NOMO-1 treated with dmso at 0.1 percent for 144 hours (cell line): Measurements from ENCODE around the gene SPART.
A peak's percentile ranks its signal among the peaks of the same experiment; 100 is the strongest.
"Not testable (repeated sequence)": the region's sequence is repeated elsewhere in the genome, so short reads cannot be mapped to it uniquely, and the experiment has no call there.

Experiments used
- DNase-seq: peaks from one replicate; lab custom pipeline; 2025; ENCODE audit not compliant: unreplicated experiment; lab: John Stamatoyannopoulos, UW

Gene SPART

GRCh38 chr13:36355632-36356031, 9.4 kb upstream of the SPART start:
- DNase-seq: no peak

GRCh38 chr13:36354842-36355623, 8.8 kb upstream of the SPART start:
- no peak for DNase-seq

GRCh38 chr13:36353001-36353400, 6.8 kb upstream of the SPART start:
- DNase-seq: no peak

GRCh38 chr13:36352350-36352749, 6.2 kb upstream of the SPART start:
- no peak for DNase-seq

- DNase-seq: no peak
Measured at GRCh38 chr13:36347531-36348210, 1.5 kb upstream of the SPART start.

GRCh38 chr13:36345438-36346221, 564 bp downstream of the SPART start:
- DNase-seq: peak; percentile 67

GRCh38 chr13:36344886-36345437, 1.2 kb downstream of the SPART start:
- no peak for DNase-seq

GRCh38 chr13:36344173-36344572, 2.0 kb downstream of the SPART start:
- peak; percentile 28 for DNase-seq

- no peak for DNase-seq
Measured at GRCh38 chr13:36343766-36344165, 2.4 kb downstream of the SPART start.

- DNase-seq: no peak
Measured at GRCh38 chr13:36342715-36343114, 3.5 kb downstream of the SPART start.

- DNase-seq: no peak
Measured at GRCh38 chr13:36341718-36342117, 4.5 kb downstream of the SPART start.

GRCh38 chr13:36339600-36340155, 6.5 kb downstream of the SPART start:
- no peak for DNase-seq

GRCh38 chr13:36337938-36338641, 8.1 kb downstream of the SPART start:
- DNase-seq: no peak

GRCh38 chr13:36332986-36333385, 13.2 kb downstream of the SPART start:
- no peak for DNase-seq

GRCh38 chr13:36332255-36332654, 13.9 kb downstream of the SPART start:
- DNase-seq: not testable (repeated sequence)

GRCh38 chr13:36331280-36331679, 14.9 kb downstream of the SPART start:
- DNase-seq: no peak

GRCh38 chr13:36329361-36329760, 16.8 kb downstream of the SPART start:
- DNase-seq: no peak

- no peak for DNase-seq
Measured at GRCh38 chr13:36328821-36329220, 17.4 kb downstream of the SPART start.

- DNase-seq: no peak
Measured at GRCh38 chr13:36325912-36326311, 20.3 kb downstream of the SPART start.

GRCh38 chr13:36324881-36325280, 21.3 kb downstream of the SPART start:
- DNase-seq: not testable (repeated sequence)
